ENCODE measurements around the gene GSE1.

DNA sequence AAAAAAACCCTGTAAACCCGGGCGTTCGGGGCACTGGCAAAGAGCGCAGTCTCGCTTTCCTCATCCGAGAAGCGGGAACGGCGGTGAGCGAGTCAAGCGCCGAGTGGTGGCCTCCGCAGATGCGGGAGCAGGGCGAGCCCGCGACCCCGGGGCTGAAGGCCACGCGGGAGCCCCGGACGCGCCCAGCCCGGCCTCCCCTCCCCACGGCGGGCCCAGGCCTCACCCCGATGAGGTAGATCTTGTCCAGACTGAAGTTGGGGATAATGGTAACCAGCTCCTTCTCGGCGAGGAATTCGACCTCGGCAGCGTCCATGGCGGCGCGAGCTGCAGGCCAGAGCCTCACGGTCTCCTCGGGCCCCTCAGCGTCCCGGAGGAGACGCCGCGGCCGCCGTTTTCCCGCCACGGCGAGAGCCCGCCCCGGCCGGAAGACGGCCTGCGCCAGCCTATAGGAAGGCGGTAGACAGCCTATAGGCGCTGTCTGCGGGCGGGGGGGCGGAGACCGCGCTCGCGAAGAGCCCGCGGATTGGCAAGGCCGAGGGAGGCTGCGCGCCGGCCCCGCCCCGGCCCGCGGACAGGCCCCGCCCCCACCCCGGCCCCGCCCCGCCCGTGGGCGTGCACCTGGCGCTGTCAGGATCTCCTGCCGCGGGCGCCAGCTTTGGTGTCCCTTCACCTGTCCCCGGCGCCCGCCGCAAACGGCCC, 75.6 kb downstream of the GSE1 start, which contains the start of gene GINS2:
- TF ChIP-seq CTCF (IDR thresholded peaks at IDR 0.05) (no peak), SP1 (CRISPR knock-in tag; conservative IDR thresholded peaks at IDR 0.05) (peak; percentile 96)
